22Rv1 (cell line): Measurements from ENCODE around the gene TRA2A.

ENCODE experiments used
- CTCF ChIP-seq: fragments of 450-650 bp; IDR thresholded peaks from 2 replicates; pipeline ENCODE4 v1.5.1; 2017; ENCODE audit warnings: mild to moderate bottlenecking
- ZFX ChIP-seq: fragments of 450-650 bp; IDR thresholded peaks from 2 replicates; pipeline ENCODE4 v1.6.1; 2017; ENCODE audit warnings: antibody characterized with exemption, borderline replicate concordance

DNA sequence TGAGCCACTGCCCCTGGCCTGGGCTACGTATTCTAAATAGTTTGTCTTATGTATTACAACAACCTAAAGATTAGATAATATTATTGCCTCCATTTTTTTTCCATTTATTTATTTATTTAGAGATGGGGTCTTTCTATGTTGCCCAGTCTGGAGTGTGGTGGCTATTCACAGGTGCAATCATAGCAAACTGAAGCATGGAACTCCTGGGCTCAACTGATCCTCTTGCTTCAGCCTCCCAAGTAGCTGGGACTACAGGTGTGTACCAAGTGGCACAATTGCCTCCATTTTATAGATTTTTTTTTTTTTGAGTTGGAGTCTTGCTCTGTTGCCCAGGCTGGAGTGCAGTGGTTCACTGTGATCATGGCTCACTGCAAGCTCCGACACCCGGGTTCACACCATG is 6.5 kb upstream of the TRA2A start:
- TF ChIP-seq CTCF (no peak), ZFX (no peak)
